Effector memory CD8-positive, alpha-beta T cell (primary cell): ENCODE measurements around the gene PDE4B.

ENCODE experiments used
- ATAC-seq: fragments of 150-1000 bp; cut with Tn5 transposase; replicated peaks from 2 replicates; pipeline ENCODE4 v1.10.0; 2021; ENCODE audit warnings: mild to moderate bottlenecking, moderate library complexity
- DNase-seq, 3 experiments: peaks; one replicate each; pipeline ENCODE4 v3.0.0; 2021
- H3K27ac Mint-ChIP-seq, 2 donors: one replicate each; pipeline ENCODE4 v1.8.0; 2022; ENCODE audit warnings: mild to moderate bottlenecking in 2 of 2, mixed read lengths in 2 of 2, moderate library complexity in 2 of 2
- H3K27me3 Mint-ChIP-seq, 2 donors: one replicate each; pipeline ENCODE4 v1.8.0; 2022; ENCODE audit warnings: mixed read lengths in 2 of 2
- H3K36me3 Mint-ChIP-seq: one replicate; pipeline ENCODE4 v1.8.0; 2022; ENCODE audit warnings: mild to moderate bottlenecking, moderate library complexity, mixed read lengths; ENCODE audit not compliant: insufficient read depth
- H3K4me1 Mint-ChIP-seq, 2 donors: one replicate each; pipeline ENCODE4 v1.8.0; 2022; ENCODE audit warnings: low read depth in 2 of 2, mixed read lengths in 2 of 2
- H3K4me3 Mint-ChIP-seq, 2 donors: one replicate each; pipeline ENCODE4 v1.8.0; 2022; ENCODE audit warnings: mild to moderate bottlenecking in 2 of 2, mixed read lengths in 2 of 2, moderate library complexity in 2 of 2
- H3K9me3 Mint-ChIP-seq, 2 donors: one replicate each; pipeline ENCODE4 v1.8.0; 2022; ENCODE audit warnings: mixed read lengths in 2 of 2

The PDE4B gene

GRCh38 chr1:66138613-66139012 is 345.9 kb downstream of the PDE4B start:
- H3K9me3 Mint-ChIP-seq: no peaks in the 10 kb centered on the region
- ATAC-seq (no peak), DNase-seq (no peak)
- no peaks in the 10 kb centered on the region for H3K4me1 Mint-ChIP-seq
- H3K27me3 Mint-ChIP-seq: peaks cover 19 to 22% of the 10 kb centered on the region in 2 donors
- H3K4me3 Mint-ChIP-seq: no peak overlapping the region
- H3K27ac Mint-ChIP-seq: no peak overlapping the region
- H3K36me3 Mint-ChIP-seq: no peaks in the 10 kb centered on the region

GRCh38 chr1:66140072-66140471 is 347.4 kb downstream of the PDE4B start:
- no peak overlapping the region for H3K27ac Mint-ChIP-seq
- ATAC-seq: no peak
- H3K36me3 Mint-ChIP-seq: no peaks in the 10 kb centered on the region
- H3K9me3 Mint-ChIP-seq: no peaks in the 10 kb centered on the region
- no peak overlapping the region for H3K4me3 Mint-ChIP-seq
- peaks cover 11 to 15% of the 10 kb centered on the region in 2 donors for H3K27me3 Mint-ChIP-seq
- DNase-seq: no peak
- H3K4me1 Mint-ChIP-seq: no peaks in the 10 kb centered on the region

GRCh38 chr1:66143651-66144050 is 351.0 kb downstream of the PDE4B start:
- H3K9me3 Mint-ChIP-seq: no peaks in the 10 kb centered on the region
- no peak overlapping the region for H3K4me3 Mint-ChIP-seq
- no peak overlapping the region for H3K27ac Mint-ChIP-seq
- H3K4me1 Mint-ChIP-seq: no peaks in the 10 kb centered on the region
- no peaks in the 10 kb centered on the region for H3K36me3 Mint-ChIP-seq
- ATAC-seq (no peak), DNase-seq (no peak)
- H3K27me3 Mint-ChIP-seq: peaks cover 0 to 20% of the 10 kb centered on the region in 2 donors

GRCh38 chr1:66147226-66147835 is 354.6 kb downstream of the PDE4B start:
- peaks cover 12 to 41% of the 10 kb centered on the region in 2 donors for H3K27me3 Mint-ChIP-seq
- H3K4me1 Mint-ChIP-seq: no peaks in the 10 kb centered on the region
- no peaks in the 10 kb centered on the region for H3K36me3 Mint-ChIP-seq
- H3K4me3 Mint-ChIP-seq: no peak overlapping the region
- ATAC-seq: no peak
- no peaks in the 10 kb centered on the region for H3K9me3 Mint-ChIP-seq
- H3K27ac Mint-ChIP-seq: no peak overlapping the region
- DNase-seq: no peak

- Mint-ChIP-seq H3K9me3 (no peaks in the 10 kb centered on the region), H3K27ac (no peak overlapping the region), H3K4me3 (no peak overlapping the region), H3K4me1 (no peaks in the 10 kb centered on the region), H3K27me3 (peaks cover 27 to 54% of the 10 kb centered on the region in 2 donors), H3K36me3 (no peaks in the 10 kb centered on the region)
- DNase-seq: no peak
- ATAC-seq: no peak
Observed at GRCh38 chr1:66152034-66152433, 359.3 kb downstream of the PDE4B start.

- Mint-ChIP-seq H3K36me3 (no peaks in the 10 kb centered on the region), H3K27ac (no peak overlapping the region), H3K27me3 (peaks cover 27 to 36% of the 10 kb centered on the region in 2 donors), H3K4me1 (no peaks in the 10 kb centered on the region), H3K9me3 (no peaks in the 10 kb centered on the region), H3K4me3 (no peak overlapping the region)
- no peak for ATAC-seq
- no peak for DNase-seq
Observed at GRCh38 chr1:66154394-66154793, 361.7 kb downstream of the PDE4B start.

GRCh38 chr1:66156144-66156543 is 363.4 kb downstream of the PDE4B start:
- H3K4me1 Mint-ChIP-seq: no peaks in the 10 kb centered on the region
- DNase-seq (no peak), ATAC-seq (no peak)
- no peaks in the 10 kb centered on the region for H3K9me3 Mint-ChIP-seq
- peaks cover 36 to 37% of the 10 kb centered on the region in 2 donors for H3K27me3 Mint-ChIP-seq
- no peak overlapping the region for H3K4me3 Mint-ChIP-seq
- no peaks in the 10 kb centered on the region for H3K36me3 Mint-ChIP-seq
- no peak overlapping the region for H3K27ac Mint-ChIP-seq

- H3K36me3 Mint-ChIP-seq: no peaks in the 10 kb centered on the region
- ATAC-seq (no peak), DNase-seq (no peak)
- no peaks in the 10 kb centered on the region for H3K4me1 Mint-ChIP-seq
- H3K9me3 Mint-ChIP-seq: no peaks in the 10 kb centered on the region
- H3K4me3 Mint-ChIP-seq: no peak overlapping the region
- peaks cover 13 to 28% of the 10 kb centered on the region in 2 donors for H3K27me3 Mint-ChIP-seq
- no peak overlapping the region for H3K27ac Mint-ChIP-seq
Observed at GRCh38 chr1:66159800-66160199, 367.1 kb downstream of the PDE4B start.

GRCh38 chr1:66160719-66161118 is 368.0 kb downstream of the PDE4B start:
- no peak overlapping the region for H3K27ac Mint-ChIP-seq
- H3K4me3 Mint-ChIP-seq: no peak overlapping the region
- H3K36me3 Mint-ChIP-seq: no peaks in the 10 kb centered on the region
- H3K9me3 Mint-ChIP-seq: no peaks in the 10 kb centered on the region
- DNase-seq (no peak), ATAC-seq (no peak)
- no peaks in the 10 kb centered on the region for H3K4me1 Mint-ChIP-seq
- H3K27me3 Mint-ChIP-seq: peaks cover 15 to 29% of the 10 kb centered on the region in 2 donors

- Mint-ChIP-seq H3K27ac (no peak overlapping the region), H3K36me3 (no peaks in the 10 kb centered on the region), H3K4me3 (no peak overlapping the region), H3K9me3 (no peaks in the 10 kb centered on the region), H3K4me1 (peaks cover 3 to 4% of the 10 kb centered on the region in 2 donors), H3K27me3 (peaks cover 30 to 43% of the 10 kb centered on the region in 2 donors)
- no peak for ATAC-seq
- no peak for DNase-seq
Observed at GRCh38 chr1:66166753-66167152, 374.1 kb downstream of the PDE4B start.

GRCh38 chr1:66167267-66167666 is 374.6 kb downstream of the PDE4B start:
- peaks cover 3 to 4% of the 10 kb centered on the region in 2 donors for H3K4me1 Mint-ChIP-seq
- DNase-seq (no peak), ATAC-seq (no peak)
- peaks cover 30 to 43% of the 10 kb centered on the region in 2 donors for H3K27me3 Mint-ChIP-seq
- H3K36me3 Mint-ChIP-seq: no peaks in the 10 kb centered on the region
- H3K4me3 Mint-ChIP-seq: no peak overlapping the region
- no peaks in the 10 kb centered on the region for H3K9me3 Mint-ChIP-seq
- H3K27ac Mint-ChIP-seq: no peak overlapping the region

GRCh38 chr1:66168467-66168887 is 375.8 kb downstream of the PDE4B start:
- Mint-ChIP-seq H3K9me3 (no peaks in the 10 kb centered on the region), H3K27ac (no peak overlapping the region), H3K27me3 (peaks cover 31 to 40% of the 10 kb centered on the region in 2 donors), H3K4me3 (no peak overlapping the region), H3K4me1 (peaks cover 3 to 4% of the 10 kb centered on the region in 2 donors), H3K36me3 (no peaks in the 10 kb centered on the region)
- DNase-seq (no peak), ATAC-seq (no peak)

GRCh38 chr1:66168948-66169671 is 376.4 kb downstream of the PDE4B start:
- H3K9me3 Mint-ChIP-seq: no peaks in the 10 kb centered on the region
- no peak overlapping the region for H3K4me3 Mint-ChIP-seq
- peaks cover 3 to 4% of the 10 kb centered on the region in 2 donors for H3K4me1 Mint-ChIP-seq
- DNase-seq (no peak), ATAC-seq (peak; percentile 49)
- no peaks in the 10 kb centered on the region for H3K36me3 Mint-ChIP-seq
- H3K27ac Mint-ChIP-seq: no peak overlapping the region
- H3K27me3 Mint-ChIP-seq: peaks cover 31 to 34% of the 10 kb centered on the region in 2 donors

- Mint-ChIP-seq H3K36me3 (no peaks in the 10 kb centered on the region), H3K4me1 (peaks cover 3 to 4% of the 10 kb centered on the region in 2 donors), H3K27ac (no peak overlapping the region), H3K27me3 (peaks cover 29 to 41% of the 10 kb centered on the region in 2 donors), H3K4me3 (no peak overlapping the region), H3K9me3 (no peaks in the 10 kb centered on the region)
- no peak for ATAC-seq
- DNase-seq: no peak
Observed at GRCh38 chr1:66172272-66172671, 379.6 kb downstream of the PDE4B start.
